HepG2 (cell line): ENCODE results near the gene WDR27. TPM values are rescaled to one million over a fixed set of nuclear protein-coding genes. Genes with fewer than 3 reads are reported as not detected.

Source experiments
- ATAC-seq: fragments of 200-7000 bp; cut with Tn5 transposase; 3 replicates; pipeline ENCODE4 v1.9.1; 2020; ENCODE audit warnings: mild to moderate bottlenecking, moderate library complexity
- BruUV-seq: library from RNA; stranded (reverse); fragments of 400-500 nt; replicated peaks from 2 replicates; lab custom pipeline; 2021; lab: Mats Ljungman, UMichigan
- CTCF ChIA-PET: fragments of 300-600 bp; formaldehyde crosslinking; extraction: SDS; loops from one replicate; lab custom pipeline; 2021; ENCODE audit warnings: low total read pairs, inconsistent platforms, low intra/inter-chr PET ratio; lab: Yijun Ruan, JAX
- POLR2A ChIA-PET: fragments of 350-600 bp; sonication (Branson Sonifier 250); formaldehyde crosslinking; loops from one replicate; lab custom pipeline; 2020; ENCODE audit warnings: antibody characterized with exemption, inconsistent platforms; lab: Yijun Ruan, JAX
- DNase-seq: peaks from one replicate; pipeline ENCODE4 v3.0.0-alpha.2; 2015; ENCODE audit warnings: low spot score
- FAIRE-seq: peaks from 3 replicates; lab custom pipeline; 2011; peaks lifted over from hg19 to GRCh38; lab: Jason Lieb, UNC
- H2AFZ ChIP-seq: one replicate; pipeline ENCODE4 v1.6.1; 2011; ENCODE audit warnings: low read length, inconsistent platforms
- H3K27ac ChIP-seq: fragments of 300-600 bp; 3 replicates; pipeline ENCODE4 v1.8.0; 2011; ENCODE audit warnings: mixed run types, mild to moderate bottlenecking, mixed read lengths, low read length, inconsistent platforms; ENCODE audit not compliant: insufficient read depth; ENCODE audit errors: extremely low read length
- H3K27me3 ChIP-seq, 2 experiments: fragments of 200-600 bp in 1 of 2; 2 replicates in 1 of 2; 3 replicates in 1 of 2; pipeline versions ENCODE4 v1.6.0 to v1.8.0; 2011; ENCODE audit warnings: low read length in 2 of 2, mild to moderate bottlenecking in 2 of 2, moderate library complexity in 2 of 2, inconsistent platforms in 1 of 2; ENCODE audit not compliant: insufficient read depth in 2 of 2, control insufficient read depth in 1 of 2
- H3K36me3 ChIP-seq, 2 experiments: fragments of 200-600 bp in 1 of 2; replicated peaks in 1 of 2; 2 replicates in 1 of 2; 3 replicates in 1 of 2; pipeline versions ENCODE4 v1.5.1 to v1.8.0; 2011; ENCODE audit warnings: low read length in 2 of 2, inconsistent platforms in 1 of 2; ENCODE audit not compliant: insufficient read depth in 2 of 2, control insufficient read depth in 1 of 2
- H3K4me1 ChIP-seq: 2 replicates; pipeline ENCODE4 v1.5.1; 2012; ENCODE audit warnings: low read length, inconsistent platforms; ENCODE audit not compliant: insufficient read depth
- H3K4me2 ChIP-seq: 2 replicates; pipeline ENCODE4 v1.6.0; 2011; ENCODE audit warnings: low read depth, low read length, inconsistent platforms
- H3K4me3 ChIP-seq, 3 experiments: fragments of 200-600 bp in 1 of 3; sonication (generic), shearing (Covaris generic) in 1 of 3; replicated peaks in 1 of 3; 2 replicates each; pipeline ENCODE4 v1.5.1; 2011 to 2016; ENCODE audit warnings: low read length in 3 of 3, inconsistent platforms in 2 of 3, low read depth in 2 of 3, mild to moderate bottlenecking in 2 of 3, control low read depth in 1 of 3, mixed read lengths in 1 of 3; ENCODE audit not compliant: insufficient read depth in 1 of 3
- H3K79me2 ChIP-seq: one replicate; pipeline ENCODE4 v1.6.1; 2011; ENCODE audit warnings: low read length, inconsistent platforms; ENCODE audit not compliant: insufficient read depth
- H3K9ac ChIP-seq: 2 replicates; pipeline ENCODE4 v1.6.0; 2011; ENCODE audit warnings: mild to moderate bottlenecking, low read depth, low read length, inconsistent platforms; ENCODE audit not compliant: insufficient read depth
- H3K9me3 ChIP-seq: 2 replicates; pipeline ENCODE4 v1.5.1; 2012; ENCODE audit warnings: mild to moderate bottlenecking, low read length
- H4K20me1 ChIP-seq: 2 replicates; pipeline ENCODE4 v1.6.0; 2011; ENCODE audit warnings: inconsistent platforms, mild to moderate bottlenecking, low read length, moderate library complexity; ENCODE audit not compliant: insufficient read depth
- GABPB1 ChIP-seq: IDR thresholded peaks from 2 replicates; pipeline ENCODE4 v1.6.1; 2016; ENCODE audit warnings: mild to moderate bottlenecking, missing genetic modification reagents, moderate library complexity, missing compliant biosample characterization
- HDAC2 ChIP-seq: sonication (generic); formaldehyde crosslinking; IDR thresholded peaks from 2 replicates; pipeline ENCODE4 v1.4.0; 2020; ENCODE audit warnings: missing genetic modification reagents
- IRF2 ChIP-seq: IDR thresholded peaks from 2 replicates; pipeline ENCODE4 v1.6.1; 2018; ENCODE audit warnings: missing genetic modification reagents, missing compliant biosample characterization
- KMT2B ChIP-seq: IDR thresholded peaks from 2 replicates; pipeline ENCODE4 v1.6.1; 2016; ENCODE audit warnings: missing genetic modification reagents, missing compliant biosample characterization
- NFATC3 ChIP-seq: sonication (generic); formaldehyde crosslinking; IDR thresholded peaks from 2 replicates; pipeline ENCODE4 v1.5.1; 2020; ENCODE audit warnings: mild to moderate bottlenecking, missing genetic modification reagents
- NFKBIZ ChIP-seq: IDR thresholded peaks from 2 replicates; pipeline ENCODE4 v1.6.1; 2018; ENCODE audit warnings: missing genetic modification reagents, missing compliant biosample characterization
- PHB2 ChIP-seq: fragments of 450-650 bp; IDR thresholded peaks from 2 replicates; pipeline ENCODE4 v1.6.1; 2018; ENCODE audit not compliant: partially characterized antibody
- PHF5A ChIP-seq: IDR thresholded peaks from one replicate; pipeline ENCODE4 v1.6.1; 2018; ENCODE audit warnings: low read depth, missing genetic modification reagents; ENCODE audit not compliant: unreplicated experiment
- SP4 ChIP-seq: sonication (generic); formaldehyde crosslinking; IDR thresholded peaks from 2 replicates; pipeline ENCODE4 v1.8.1; 2023; ENCODE audit warnings: mild to moderate bottlenecking, missing genetic modification reagents
- TBX3 ChIP-seq: fragments of 450-650 bp; IDR thresholded peaks from 2 replicates; pipeline ENCODE4 v1.6.1; 2017; ENCODE audit warnings: antibody characterized with exemption, mild to moderate bottlenecking, inconsistent platforms, borderline replicate concordance
- ZFP90 ChIP-seq: sonication (generic); formaldehyde crosslinking; IDR thresholded peaks from 2 replicates; pipeline ENCODE4 v1.8.0; 2022; ENCODE audit warnings: missing genetic modification reagents, mild to moderate bottlenecking, inconsistent platforms, borderline replicate concordance
- ZNF121 ChIP-seq: sonication (generic); formaldehyde crosslinking; IDR thresholded peaks from 2 replicates; pipeline ENCODE4 v1.5.0; 2020; ENCODE audit warnings: mild to moderate bottlenecking, missing genetic modification reagents
- ZNF292 ChIP-seq: sonication (generic); formaldehyde crosslinking; IDR thresholded peaks from 2 replicates; pipeline ENCODE4 v1.8.1; 2022; ENCODE audit warnings: mild to moderate bottlenecking, low read depth, missing genetic modification reagents, borderline replicate concordance
- ZNF343 ChIP-seq: sonication (generic); formaldehyde crosslinking; IDR thresholded peaks from 2 replicates; pipeline ENCODE4 v1.4.0; 2020; ENCODE audit warnings: mild to moderate bottlenecking, missing genetic modification reagents
- ZNF350 ChIP-seq: sonication (generic); formaldehyde crosslinking; IDR thresholded peaks from 2 replicates; pipeline ENCODE4 v1.4.0; 2020; ENCODE audit warnings: mild to moderate bottlenecking, low read depth, missing genetic modification reagents, borderline replicate concordance
- ZNF598 ChIP-seq: sonication (generic); formaldehyde crosslinking; IDR thresholded peaks from 2 replicates; pipeline ENCODE4 v1.5.1; 2020; ENCODE audit warnings: mild to moderate bottlenecking, missing genetic modification reagents, borderline replicate concordance
- WGBS: methylation state at CpG from one replicate; pipeline ENCODE4 v1.1.6; 2017; ENCODE audit warnings: low lambda C conversion rate; 5-methylcytosine and 5-hydroxymethylcytosine counted together
- in situ Hi-C: cut with HindIII; loops from 2 replicates; pipeline ENCODE4 v1.10.0; 2017; ENCODE audit warnings: low pct_unique_long_range_greater_than_20kb; ENCODE audit not compliant: extremely low pct_ligation_motif_present
- intact Hi-C: fragments of 100-400 bp; cut with micrococcal nuclease; formaldehyde crosslinking; loops from one replicate; pipeline ENCODE4 v1.10.0; 2022; ENCODE audit not compliant: unreplicated experiment
- polyA plus RNA-seq, 8 experiments: library from polyadenylated mRNA; depleted of rRNA in 3 of 8; stranded (reverse) in 7 of 8; unstranded in 1 of 8; fragments of >200 nt; fragmentation: Illumina TruSeq in 4 of 8; extraction: Trizol in 4 of 8; gene quantifications; 2 replicates each; pipeline versions ENCODE4 v1.2.1 to v1.2.3, GENCODE V29; 2011 to 2016; ENCODE audit warnings: low read depth in 4 of 8, missing spikeins in 1 of 8, mixed read lengths in 1 of 8; ENCODE audit not compliant: insufficient read depth in 1 of 8
- total RNA-seq, 5 experiments: library from RNA; depleted of rRNA; stranded (reverse); fragments of >200 nt; fragmentation: Illumina TruSeq; extraction: Trizol; gene quantifications; 2 replicates each; pipeline ENCODE4 v1.2.3, GENCODE V29; 2016; ENCODE audit warnings: low read depth in 1 of 5
- TF ChIP-seq, protein P1 (sequence below): sonication (generic); formaldehyde crosslinking; IDR thresholded peaks from 2 replicates; pipeline ENCODE4 v1.8.1; 2023; ENCODE audit warnings: mild to moderate bottlenecking, missing genetic modification reagents
- TF ChIP-seq, protein P2 (sequence below): fragments of 450-650 bp; IDR thresholded peaks from 2 replicates; pipeline ENCODE4 v1.6.1; 2017; ENCODE audit warnings: mild to moderate bottlenecking
- TF ChIP-seq, protein P3 (sequence below): sonication (generic); formaldehyde crosslinking; IDR thresholded peaks from 2 replicates; pipeline ENCODE4 v1.5.1; 2020; ENCODE audit warnings: mild to moderate bottlenecking, moderate library complexity, missing genetic modification reagents

Gene WDR27
- total and polyA plus RNA-seq, 2 of the 13 experiments (the other 11 are each of a cell fraction or from before 2014, with no cell fraction given) = 34.1 to 80.3 TPM

DNA sequence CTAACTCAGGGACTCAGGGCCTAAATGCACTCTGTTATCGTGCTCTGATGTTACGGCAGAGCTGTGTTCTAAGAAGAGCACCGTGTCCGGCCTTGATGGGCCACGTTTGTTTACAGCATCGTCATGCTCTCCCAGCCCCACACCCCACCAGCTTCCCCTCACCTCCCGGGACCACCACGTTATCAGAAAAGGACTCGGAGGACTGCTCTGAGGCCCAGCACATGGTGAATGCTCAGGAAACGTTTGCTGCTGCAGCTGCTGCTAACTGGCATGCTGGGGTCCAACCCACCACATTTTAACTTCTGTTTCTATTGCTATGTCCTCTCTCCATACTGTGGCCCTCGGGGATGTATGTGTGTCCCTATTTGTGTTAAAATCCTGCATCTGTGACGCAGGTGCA is 50.3 kb downstream of the WDR27 start:
- H4K20me1 ChIP-seq = no peaks in the 10 kb centered on the region
- TF ChIP-seq GABPB1 (CRISPR knock-in tag) (no peak), TBX3 (no peak), ZNF598 (no peak), IRF2 (CRISPR knock-in tag) (no peak), ZNF343 (CRISPR knock-in tag) (no peak), HDAC2 (CRISPR knock-in tag) (no peak), PHF5A (CRISPR knock-in tag) (no peak), NFKBIZ (no peak), NFATC3 (CRISPR knock-in tag) (no peak), SP4 (CRISPR knock-in tag) (no peak), ZNF292 (CRISPR knock-in tag) (no peak), PHB2 (no peak), ZNF350 (CRISPR knock-in tag) (no peak), ZFP90 (CRISPR knock-in tag) (no peak), ZNF121 (CRISPR knock-in tag) (no peak), KMT2B (CRISPR knock-in tag) (no peak)
- TF ChIP-seq, protein P1, sequence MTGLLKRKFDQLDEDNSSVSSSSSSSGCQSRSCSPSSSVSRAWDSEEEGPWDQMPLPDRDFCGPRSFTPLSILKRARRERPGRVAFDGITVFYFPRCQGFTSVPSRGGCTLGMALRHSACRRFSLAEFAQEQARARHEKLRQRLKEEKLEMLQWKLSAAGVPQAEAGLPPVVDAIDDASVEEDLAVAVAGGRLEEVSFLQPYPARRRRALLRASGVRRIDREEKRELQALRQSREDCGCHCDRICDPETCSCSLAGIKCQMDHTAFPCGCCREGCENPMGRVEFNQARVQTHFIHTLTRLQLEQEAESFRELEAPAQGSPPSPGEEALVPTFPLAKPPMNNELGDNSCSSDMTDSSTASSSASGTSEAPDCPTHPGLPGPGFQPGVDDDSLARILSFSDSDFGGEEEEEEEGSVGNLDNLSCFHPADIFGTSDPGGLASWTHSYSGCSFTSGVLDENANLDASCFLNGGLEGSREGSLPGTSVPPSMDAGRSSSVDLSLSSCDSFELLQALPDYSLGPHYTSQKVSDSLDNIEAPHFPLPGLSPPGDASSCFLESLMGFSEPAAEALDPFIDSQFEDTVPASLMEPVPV (CRISPR knock-in tag) = no peak
- TF ChIP-seq, protein P2, sequence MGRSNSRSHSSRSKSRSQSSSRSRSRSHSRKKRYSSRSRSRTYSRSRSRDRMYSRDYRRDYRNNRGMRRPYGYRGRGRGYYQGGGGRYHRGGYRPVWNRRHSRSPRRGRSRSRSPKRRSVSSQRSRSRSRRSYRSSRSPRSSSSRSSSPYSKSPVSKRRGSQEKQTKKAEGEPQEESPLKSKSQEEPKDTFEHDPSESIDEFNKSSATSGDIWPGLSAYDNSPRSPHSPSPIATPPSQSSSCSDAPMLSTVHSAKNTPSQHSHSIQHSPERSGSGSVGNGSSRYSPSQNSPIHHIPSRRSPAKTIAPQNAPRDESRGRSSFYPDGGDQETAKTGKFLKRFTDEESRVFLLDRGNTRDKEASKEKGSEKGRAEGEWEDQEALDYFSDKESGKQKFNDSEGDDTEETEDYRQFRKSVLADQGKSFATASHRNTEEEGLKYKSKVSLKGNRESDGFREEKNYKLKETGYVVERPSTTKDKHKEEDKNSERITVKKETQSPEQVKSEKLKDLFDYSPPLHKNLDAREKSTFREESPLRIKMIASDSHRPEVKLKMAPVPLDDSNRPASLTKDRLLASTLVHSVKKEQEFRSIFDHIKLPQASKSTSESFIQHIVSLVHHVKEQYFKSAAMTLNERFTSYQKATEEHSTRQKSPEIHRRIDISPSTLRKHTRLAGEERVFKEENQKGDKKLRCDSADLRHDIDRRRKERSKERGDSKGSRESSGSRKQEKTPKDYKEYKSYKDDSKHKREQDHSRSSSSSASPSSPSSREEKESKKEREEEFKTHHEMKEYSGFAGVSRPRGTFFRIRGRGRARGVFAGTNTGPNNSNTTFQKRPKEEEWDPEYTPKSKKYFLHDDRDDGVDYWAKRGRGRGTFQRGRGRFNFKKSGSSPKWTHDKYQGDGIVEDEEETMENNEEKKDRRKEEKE = no peak
- TF ChIP-seq, protein P3, sequence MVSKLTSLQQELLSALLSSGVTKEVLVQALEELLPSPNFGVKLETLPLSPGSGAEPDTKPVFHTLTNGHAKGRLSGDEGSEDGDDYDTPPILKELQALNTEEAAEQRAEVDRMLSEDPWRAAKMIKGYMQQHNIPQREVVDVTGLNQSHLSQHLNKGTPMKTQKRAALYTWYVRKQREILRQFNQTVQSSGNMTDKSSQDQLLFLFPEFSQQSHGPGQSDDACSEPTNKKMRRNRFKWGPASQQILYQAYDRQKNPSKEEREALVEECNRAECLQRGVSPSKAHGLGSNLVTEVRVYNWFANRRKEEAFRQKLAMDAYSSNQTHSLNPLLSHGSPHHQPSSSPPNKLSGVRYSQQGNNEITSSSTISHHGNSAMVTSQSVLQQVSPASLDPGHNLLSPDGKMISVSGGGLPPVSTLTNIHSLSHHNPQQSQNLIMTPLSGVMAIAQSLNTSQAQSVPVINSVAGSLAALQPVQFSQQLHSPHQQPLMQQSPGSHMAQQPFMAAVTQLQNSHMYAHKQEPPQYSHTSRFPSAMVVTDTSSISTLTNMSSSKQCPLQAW (CRISPR knock-in tag) = no peak
- BruUV-seq = no TSS peak
- ChIA-PET POLR2A (no interaction called here), CTCF (no interaction called here)
- H3K27me3 ChIP-seq = no peaks in the 10 kb centered on the region
- intact Hi-C loops = no loop called here
- H3K9me3 ChIP-seq = no peaks in the 10 kb centered on the region
- ATAC-seq (no peak), FAIRE-seq (no peak), DNase-seq (no peak)
- H2AFZ ChIP-seq = no peak overlapping the region
- 97% methylated on average over 12 of the region's 12 CpGs for WGBS
- no peak overlapping the region for H3K27ac ChIP-seq
- no peak overlapping the region for H3K4me2 ChIP-seq
- no peaks in the 10 kb centered on the region for H3K4me1 ChIP-seq
- H3K4me3 ChIP-seq = no peak overlapping the region
- no peaks in the 10 kb centered on the region for H3K79me2 ChIP-seq
- in situ Hi-C loops = no loop called here
- no peak overlapping the region for H3K9ac ChIP-seq
- H3K36me3 ChIP-seq = peaks cover 4 to 24% of the 10 kb centered on the region in 2 experiments; a peak in 3 of 5 replicates
